Activated T-helper 2 cell treated with anti-CD3 and anti-CD28 coated beads, Interferon-gamma antibody, Interleukin-2, Interleukin-4, amounts not matched to agents 10 μg/mL and 5 μg/mL and 100 μg/mL, durations not matched to agents 14 hours and 24 hours and 36 hours (primary cell): ENCODE results near the gene CCDC158. TPM values are rescaled to one million over a fixed set of nuclear protein-coding genes. Genes with fewer than 3 reads are reported as not detected.

Experiments
- DNase-seq: peaks from one replicate; pipeline ENCODE4 v3.0.0; 2021; ENCODE audit warnings: low spot score
- H3K27ac Mint-ChIP-seq: one replicate; pipeline ENCODE4 v1.8.0; 2021; ENCODE audit warnings: mixed read lengths
- H3K27me3 Mint-ChIP-seq: one replicate; pipeline ENCODE4 v1.8.0; 2021; ENCODE audit warnings: low read depth, mixed read lengths
- H3K36me3 Mint-ChIP-seq: one replicate; pipeline ENCODE4 v1.8.0; 2021; ENCODE audit warnings: low read depth, mixed read lengths
- H3K4me1 Mint-ChIP-seq: one replicate; pipeline ENCODE4 v1.8.0; 2021; ENCODE audit warnings: low read depth, mixed read lengths
- H3K4me3 Mint-ChIP-seq: one replicate; pipeline ENCODE4 v1.8.0; 2021; ENCODE audit warnings: low read depth, mild to moderate bottlenecking, moderate library complexity, mixed read lengths
- H3K9me3 Mint-ChIP-seq: one replicate; pipeline ENCODE4 v1.8.0; 2021; ENCODE audit warnings: mixed read lengths
- intact Hi-C: fragments of 100-400 bp; cut with micrococcal nuclease; formaldehyde crosslinking; loops from one replicate; pipeline ENCODE4 v1.15.1; 2023
- total RNA-seq: library from RNA; stranded (reverse); gene quantifications from 2 replicates; pipeline ENCODE4 v1.2.3, GENCODE V29; 2022

The CCDC158 gene
- total RNA-seq, 1 donor from 2014 or later, result not detected

DNA sequence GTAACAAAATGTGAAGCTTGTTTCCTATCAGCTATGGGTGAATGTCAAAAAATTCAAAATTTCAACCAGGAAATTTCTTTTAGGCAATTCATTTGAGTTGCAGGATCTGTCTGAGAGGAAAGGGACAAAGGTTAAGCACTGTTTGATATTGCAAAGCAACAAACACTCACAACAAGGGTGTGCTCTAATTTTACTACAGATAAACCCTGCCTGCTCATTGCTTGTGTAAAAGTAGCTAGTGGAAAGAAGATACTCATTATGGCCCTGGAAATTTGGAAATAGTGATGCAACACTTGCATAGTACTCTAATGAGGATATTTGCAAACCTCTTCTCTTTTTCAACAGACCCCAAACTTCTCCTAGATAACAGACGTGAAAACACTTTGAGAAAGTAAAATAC, 142.4 kb downstream of the CCDC158 start:
- Mint-ChIP-seq H3K4me3 (no peak overlapping the region), H3K4me1 (no peaks in the 10 kb centered on the region), H3K9me3 (no peaks in the 10 kb centered on the region), H3K27ac (no peak overlapping the region), H3K27me3 (peaks cover 25% of the 10 kb centered on the region), H3K36me3 (no peaks in the 10 kb centered on the region)
- no peak for DNase-seq
- intact Hi-C loops, result loop anchor here (10.0 kb wide), 1 partner anchor 96 kb away; no protein-coding TSS in a partner anchor

DNA sequence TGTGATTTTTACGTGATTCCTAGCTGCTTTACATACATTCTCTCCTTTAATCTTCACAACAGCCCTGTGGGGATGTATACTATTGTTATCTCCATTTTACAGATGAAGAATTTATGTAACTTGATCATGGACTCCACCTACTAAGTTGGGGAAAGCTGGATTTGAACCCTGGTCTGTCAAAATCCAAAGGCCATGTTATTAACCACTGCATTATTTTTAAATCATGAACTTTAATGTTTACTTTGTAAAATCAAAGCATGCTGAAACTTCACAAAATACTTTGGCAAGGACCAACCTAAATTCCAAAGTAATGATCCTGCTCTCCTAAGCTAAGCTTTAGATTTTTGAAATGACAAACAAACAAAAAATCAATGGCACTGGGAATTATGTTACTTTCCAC, 143.3 kb downstream of the CCDC158 start:
- peaks cover 33% of the 10 kb centered on the region for H3K27me3 Mint-ChIP-seq
- H3K36me3 Mint-ChIP-seq, result no peaks in the 10 kb centered on the region
- no peak overlapping the region for H3K27ac Mint-ChIP-seq
- no peak for DNase-seq
- no peaks in the 10 kb centered on the region for H3K4me1 Mint-ChIP-seq
- intact Hi-C loops, result loop anchor here (10.0 kb wide), 1 partner anchor 97 kb away; no protein-coding TSS in a partner anchor
- no peaks in the 10 kb centered on the region for H3K9me3 Mint-ChIP-seq
- H3K4me3 Mint-ChIP-seq, result no peak overlapping the region

DNA sequence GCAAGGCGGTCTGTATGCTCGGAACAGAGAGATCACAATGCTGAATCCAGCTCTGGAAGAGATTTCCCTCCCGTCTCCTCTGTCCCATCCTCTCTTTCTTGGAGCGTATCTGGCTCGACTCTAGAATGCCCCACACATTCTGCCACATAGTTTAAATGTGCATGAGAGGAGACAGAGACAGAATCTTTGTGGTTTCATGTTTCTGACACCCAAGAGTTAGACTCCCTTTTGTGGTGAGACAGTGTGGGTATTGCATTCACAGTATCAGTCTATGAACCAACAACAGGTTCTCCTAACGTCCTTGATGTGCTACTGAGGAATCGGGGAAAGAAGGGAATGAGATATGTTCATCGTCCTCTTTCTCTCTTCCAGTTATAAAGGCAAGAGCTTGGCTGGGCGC, 144.1 kb downstream of the CCDC158 start:
- H3K4me3 Mint-ChIP-seq, result no peak overlapping the region

DNA sequence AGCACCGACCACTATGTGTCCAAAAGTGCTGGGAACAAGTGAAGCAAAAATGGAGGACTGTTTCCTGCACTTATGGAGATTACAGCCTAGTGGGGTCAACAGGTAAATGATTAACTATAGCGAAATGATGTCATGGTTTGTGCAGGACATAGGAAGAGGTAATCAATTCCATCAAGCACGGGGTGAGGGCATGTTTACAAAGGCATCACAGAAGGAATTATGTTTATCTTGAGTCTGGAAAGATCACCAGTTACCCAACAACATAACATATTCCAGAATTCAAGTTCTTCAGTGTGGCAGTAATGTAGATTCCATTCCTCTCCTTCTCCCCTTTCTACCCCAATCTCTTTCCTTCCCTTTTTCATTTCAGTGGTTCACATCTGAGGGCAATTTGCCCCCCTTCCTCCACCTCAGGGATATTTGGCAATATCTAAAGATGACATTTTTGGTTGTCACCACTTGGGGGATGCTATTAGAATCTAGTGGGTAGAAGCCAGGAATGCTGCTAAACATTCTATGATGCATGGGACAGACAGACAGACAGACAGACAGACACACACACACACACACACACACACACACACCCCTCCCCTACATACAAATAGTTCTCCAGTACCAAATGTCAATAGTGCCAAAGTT, 145.3 kb downstream of the CCDC158 start:
- H3K4me3 Mint-ChIP-seq, result no peak overlapping the region
- H3K27me3 Mint-ChIP-seq, result peaks cover 39% of the 10 kb centered on the region
- no peaks in the 10 kb centered on the region for H3K4me1 Mint-ChIP-seq
- no peaks in the 10 kb centered on the region for H3K36me3 Mint-ChIP-seq
- intact Hi-C loops, result loop anchor here (10.0 kb wide), 1 partner anchor 99 kb away; no protein-coding TSS in a partner anchor
- no peak overlapping the region for H3K27ac Mint-ChIP-seq
- no peak for DNase-seq
- H3K9me3 Mint-ChIP-seq, result no peaks in the 10 kb centered on the region

More for the DNA sequence above, 144.1 kb downstream of the CCDC158 start:
- intact Hi-C loops, result loop anchor here (10.0 kb wide), 1 partner anchor 98 kb away; no protein-coding TSS in a partner anchor
- DNase-seq, result no peak
- H3K27me3 Mint-ChIP-seq, result peaks cover 35% of the 10 kb centered on the region
- no peak overlapping the region for H3K27ac Mint-ChIP-seq
- H3K36me3 Mint-ChIP-seq, result no peaks in the 10 kb centered on the region
- H3K4me1 Mint-ChIP-seq, result no peaks in the 10 kb centered on the region
- no peaks in the 10 kb centered on the region for H3K9me3 Mint-ChIP-seq

DNA sequence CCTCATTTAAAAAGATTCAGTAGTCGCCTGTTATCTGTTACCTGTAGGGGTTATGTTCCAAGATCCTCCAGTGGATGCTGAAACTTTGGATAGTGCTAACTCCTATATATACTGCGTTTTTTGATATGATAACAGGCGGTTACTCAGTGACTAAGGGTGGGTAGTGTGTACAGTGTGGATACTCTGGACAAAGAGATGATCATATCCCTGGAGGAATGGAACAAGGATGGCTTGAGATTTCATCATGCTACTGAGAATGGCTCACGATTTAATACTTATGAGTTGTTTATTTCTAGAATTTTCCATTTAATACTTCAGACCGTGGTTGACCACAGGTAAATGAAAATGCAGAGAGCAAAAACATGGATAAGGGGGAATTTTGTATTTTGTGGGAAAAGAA, 147.9 kb downstream of the CCDC158 start:
- Mint-ChIP-seq H3K27ac (no peak overlapping the region), H3K9me3 (no peaks in the 10 kb centered on the region), H3K4me3 (no peak overlapping the region), H3K36me3 (no peaks in the 10 kb centered on the region), H3K27me3 (peaks cover 37% of the 10 kb centered on the region), H3K4me1 (no peaks in the 10 kb centered on the region)
- intact Hi-C loops, result loop anchor here (10.0 kb wide), 1 partner anchor 102 kb away; no protein-coding TSS in a partner anchor
- DNase-seq, result no peak

DNA sequence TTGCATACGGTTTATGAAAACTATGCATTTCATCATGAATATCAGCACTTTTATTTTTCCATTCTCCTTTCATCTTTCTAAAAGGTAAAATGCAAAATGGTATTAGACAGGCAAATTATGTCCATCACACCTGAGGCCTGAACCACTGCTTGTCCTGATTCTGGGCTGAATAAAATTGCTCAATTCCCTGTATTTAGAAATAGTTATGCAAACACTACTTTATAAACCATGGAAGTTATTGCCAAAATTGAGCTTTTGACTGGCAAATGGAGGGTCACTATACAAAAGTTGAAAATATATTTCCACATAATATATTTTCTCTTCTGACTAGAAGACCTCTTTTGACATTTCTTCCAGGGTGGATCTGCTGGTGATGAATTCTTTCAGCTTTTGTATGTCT, 148.4 kb downstream of the CCDC158 start:
- H3K27me3 Mint-ChIP-seq, result peaks cover 37% of the 10 kb centered on the region
- H3K4me1 Mint-ChIP-seq, result no peaks in the 10 kb centered on the region
- no peak for DNase-seq
- intact Hi-C loops, result loop anchor here (10.0 kb wide), 1 partner anchor 102 kb away; no protein-coding TSS in a partner anchor
- H3K9me3 Mint-ChIP-seq, result no peaks in the 10 kb centered on the region
- no peak overlapping the region for H3K27ac Mint-ChIP-seq
- no peak overlapping the region for H3K4me3 Mint-ChIP-seq
- no peaks in the 10 kb centered on the region for H3K36me3 Mint-ChIP-seq

DNA sequence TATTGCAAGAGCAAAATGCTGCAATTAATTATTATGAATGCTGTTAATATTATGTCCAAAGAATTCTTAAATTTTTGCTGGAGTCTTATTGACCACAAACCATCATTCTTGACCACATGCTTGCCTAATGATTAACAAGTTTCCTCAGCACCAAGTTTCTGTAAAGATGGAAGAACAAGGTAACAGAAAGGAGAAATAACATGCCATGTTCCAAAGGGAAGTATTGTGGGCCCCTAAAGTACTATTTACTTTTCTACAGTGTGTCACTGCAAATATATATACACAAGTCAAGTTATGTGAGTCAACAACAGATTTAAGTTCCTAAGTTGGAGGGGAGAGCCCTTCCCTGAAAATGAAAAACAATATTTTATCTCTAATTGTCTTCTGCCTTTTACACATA, 148.9 kb downstream of the CCDC158 start:
- intact Hi-C loops, result loop anchor here (10.0 kb wide), 1 partner anchor 103 kb away; no protein-coding TSS in a partner anchor

DNA sequence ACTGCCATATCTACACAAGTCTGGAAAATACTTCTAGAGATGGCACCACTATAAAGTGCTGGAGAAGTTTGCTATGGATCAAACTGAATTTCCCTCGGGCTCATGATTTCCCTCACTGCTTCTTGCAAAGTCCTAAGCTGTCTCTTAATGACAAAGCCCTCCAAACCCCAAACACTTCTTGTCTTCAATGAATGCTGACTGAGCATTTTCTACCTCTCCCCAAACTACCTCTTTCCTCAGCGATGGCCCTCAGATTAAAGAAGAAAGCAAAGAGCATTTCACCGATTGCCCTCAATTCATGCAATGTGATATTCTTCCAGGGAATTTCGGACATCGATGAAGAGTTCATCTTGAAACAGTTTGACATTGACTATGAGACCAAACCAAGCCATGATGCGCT, 149.7 kb downstream of the CCDC158 start:
- Mint-ChIP-seq H3K27me3 (peaks cover 35% of the 10 kb centered on the region), H3K36me3 (no peaks in the 10 kb centered on the region), H3K4me3 (no peak overlapping the region), H3K27ac (no peak overlapping the region), H3K9me3 (no peaks in the 10 kb centered on the region), H3K4me1 (no peaks in the 10 kb centered on the region)
- no peak for DNase-seq
- intact Hi-C loops, result loop anchor here (10.0 kb wide), 1 partner anchor 104 kb away; no protein-coding TSS in a partner anchor

More for the DNA sequence above, 148.9 kb downstream of the CCDC158 start:
- Mint-ChIP-seq H3K9me3 (no peaks in the 10 kb centered on the region), H3K27me3 (peaks cover 37% of the 10 kb centered on the region), H3K27ac (no peak overlapping the region), H3K4me3 (no peak overlapping the region), H3K4me1 (no peaks in the 10 kb centered on the region), H3K36me3 (no peaks in the 10 kb centered on the region)
- no peak for DNase-seq

DNA sequence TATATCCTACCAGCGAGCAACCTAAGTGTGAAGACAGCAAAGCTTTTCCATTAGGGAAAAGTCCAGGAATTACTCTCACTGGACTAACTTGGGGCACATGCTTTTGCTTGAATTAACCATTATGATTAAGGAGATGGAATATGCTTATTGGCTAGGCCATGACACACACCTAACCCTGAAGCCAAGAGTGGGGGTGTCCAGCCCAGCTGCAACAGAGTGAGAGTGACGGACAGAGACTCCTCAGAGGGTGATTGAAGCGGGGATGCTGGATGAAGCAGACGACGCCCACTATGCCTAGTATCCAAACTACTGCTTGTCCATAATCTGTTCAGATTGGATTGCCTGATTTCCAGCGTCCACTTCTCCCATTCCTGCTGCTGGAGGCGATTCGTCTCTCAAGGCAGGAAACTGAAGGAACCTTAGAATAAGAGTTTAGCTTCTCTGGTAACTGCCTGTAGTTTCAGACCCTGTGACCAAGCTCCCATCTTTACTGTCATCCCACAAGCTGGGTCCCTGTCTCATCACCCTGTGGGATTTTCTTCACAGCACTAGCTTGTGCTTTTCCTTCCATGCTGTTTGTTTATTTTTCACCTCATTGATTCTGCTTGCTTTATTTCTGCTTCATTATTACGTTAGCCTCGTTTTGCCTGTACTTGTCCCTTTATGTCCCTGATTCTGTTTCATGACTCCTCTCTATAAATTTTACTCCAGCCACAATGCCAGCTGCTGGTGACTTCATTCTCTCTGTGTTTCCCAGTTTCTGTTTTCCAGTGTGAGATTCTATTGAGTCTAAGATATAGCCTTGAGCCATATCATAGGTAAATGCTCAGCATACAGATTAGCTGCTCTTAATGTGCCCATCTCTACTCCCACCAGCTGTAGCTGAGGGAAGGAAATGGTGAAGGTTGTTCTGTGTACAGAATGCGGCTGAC, 150.4 kb downstream of the CCDC158 start:
- Mint-ChIP-seq H3K4me3 (no peak overlapping the region), H3K4me1 (no peaks in the 10 kb centered on the region), H3K9me3 (no peaks in the 10 kb centered on the region), H3K36me3 (no peaks in the 10 kb centered on the region), H3K27me3 (peaks cover 29% of the 10 kb centered on the region), H3K27ac (no peak overlapping the region)
- intact Hi-C loops, result loop anchor here (10.0 kb wide), 1 partner anchor 104 kb away; no protein-coding TSS in a partner anchor
- DNase-seq, result no peak

DNA sequence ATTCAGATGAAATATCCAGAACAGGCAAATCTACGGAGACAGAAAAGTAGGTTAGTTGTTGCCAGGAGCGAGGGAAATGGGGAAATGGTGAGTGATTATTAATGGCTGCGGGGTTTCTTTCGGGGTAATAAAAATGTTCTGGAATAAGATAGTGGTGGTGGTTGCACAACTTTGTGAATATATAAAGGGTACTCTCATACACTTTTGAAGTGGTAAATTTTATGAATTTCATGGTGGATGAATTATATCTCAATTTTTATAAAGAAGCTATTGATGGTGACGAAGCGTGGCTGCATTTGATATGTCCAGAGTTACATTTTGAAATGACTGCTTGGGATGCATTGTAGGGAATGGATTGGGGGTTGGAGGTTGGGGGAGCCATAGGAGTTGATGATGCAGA, 153.1 kb downstream of the CCDC158 start:
- no peak overlapping the region for H3K4me3 Mint-ChIP-seq
- no peaks in the 10 kb centered on the region for H3K9me3 Mint-ChIP-seq
- no peak overlapping the region for H3K27ac Mint-ChIP-seq
- no peaks in the 10 kb centered on the region for H3K36me3 Mint-ChIP-seq
- intact Hi-C loops, result no loop called here
- DNase-seq, result no peak
- H3K4me1 Mint-ChIP-seq, result no peaks in the 10 kb centered on the region
- peaks cover 11% of the 10 kb centered on the region for H3K27me3 Mint-ChIP-seq

DNA sequence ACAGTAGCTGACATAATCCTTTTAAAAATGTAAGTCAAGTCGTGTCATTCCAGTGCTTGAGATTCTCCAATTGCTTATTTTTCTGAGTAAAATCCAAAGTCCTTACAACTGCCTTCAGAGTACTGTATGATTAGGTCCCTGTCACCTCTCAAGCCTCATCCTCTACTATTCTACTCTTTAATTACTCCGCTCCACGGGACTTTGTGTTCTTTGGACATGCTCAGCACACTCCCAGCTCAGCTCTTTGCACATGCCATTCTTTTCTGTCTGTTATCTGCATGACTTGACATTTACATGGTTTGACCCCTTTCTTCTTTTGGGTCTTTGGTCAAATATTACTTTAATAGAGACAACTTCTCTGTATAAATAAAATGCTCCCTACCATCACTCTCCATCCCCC, 154.3 kb downstream of the CCDC158 start:
- H3K9me3 Mint-ChIP-seq, result no peaks in the 10 kb centered on the region
- H3K27ac Mint-ChIP-seq, result no peak overlapping the region
- DNase-seq, result no peak
- peaks cover 14% of the 10 kb centered on the region for H3K27me3 Mint-ChIP-seq
- H3K36me3 Mint-ChIP-seq, result no peaks in the 10 kb centered on the region
- H3K4me3 Mint-ChIP-seq, result no peak overlapping the region
- H3K4me1 Mint-ChIP-seq, result no peaks in the 10 kb centered on the region
- intact Hi-C loops, result no loop called here

DNA sequence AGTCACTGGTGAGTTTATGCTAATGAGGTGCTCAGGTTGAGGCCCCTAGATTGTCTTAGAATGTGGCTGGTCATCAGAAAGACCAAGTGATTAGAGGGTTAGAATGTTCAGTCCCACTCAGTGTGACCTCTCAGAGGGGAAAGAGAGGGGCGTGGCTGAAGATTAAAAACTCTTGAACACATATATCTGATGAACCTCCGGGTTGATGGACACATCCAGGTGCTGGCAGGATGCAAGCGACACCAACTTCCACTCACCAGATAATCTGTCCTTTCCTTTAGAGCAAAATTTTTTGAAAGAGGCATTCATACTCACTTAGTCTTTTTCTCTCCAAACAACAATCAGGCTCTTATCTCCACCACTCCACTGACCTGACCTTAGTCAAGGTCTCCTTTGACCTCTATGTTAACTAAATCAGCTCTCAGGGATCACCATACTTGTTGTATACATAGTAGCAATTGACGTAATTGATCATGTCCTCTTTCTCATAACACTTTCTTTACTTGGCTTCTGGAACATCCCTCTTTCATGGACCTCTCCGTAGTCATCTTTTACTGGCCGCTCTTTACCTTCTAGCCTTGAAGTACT, 155.2 kb downstream of the CCDC158 start:
- intact Hi-C loops, result no loop called here

More for the DNA sequence above, 155.2 kb downstream of the CCDC158 start:
- H3K36me3 Mint-ChIP-seq, result no peaks in the 10 kb centered on the region
- no peaks in the 10 kb centered on the region for H3K4me1 Mint-ChIP-seq
- peaks cover 13% of the 10 kb centered on the region for H3K27me3 Mint-ChIP-seq
- no peak overlapping the region for H3K27ac Mint-ChIP-seq
- H3K4me3 Mint-ChIP-seq, result no peak overlapping the region
- H3K9me3 Mint-ChIP-seq, result no peaks in the 10 kb centered on the region
- no peak for DNase-seq
